HG03439 (cell line): ENCODE data around the gene HOXB5.

Experiments
- ATAC-seq: cut with Tn5 transposase; IDR thresholded peaks from one replicate; pipeline ENCODE4 v1.9.1; 2021; ENCODE audit warnings: mild to moderate bottlenecking, moderate library complexity; ENCODE audit not compliant: unreplicated experiment

The HOXB5 gene

GRCh38 chr17:48564188-48565021 is 29.2 kb downstream of the HOXB5 start:
- ATAC-seq, result no peak

- ATAC-seq, result no peak
These were observed 29.8 kb downstream of the HOXB5 start for GRCh38 chr17:48563867-48564187.

- no peak for ATAC-seq
These were observed 30.2 kb downstream of the HOXB5 start for GRCh38 chr17:48563385-48563838.

DNA sequence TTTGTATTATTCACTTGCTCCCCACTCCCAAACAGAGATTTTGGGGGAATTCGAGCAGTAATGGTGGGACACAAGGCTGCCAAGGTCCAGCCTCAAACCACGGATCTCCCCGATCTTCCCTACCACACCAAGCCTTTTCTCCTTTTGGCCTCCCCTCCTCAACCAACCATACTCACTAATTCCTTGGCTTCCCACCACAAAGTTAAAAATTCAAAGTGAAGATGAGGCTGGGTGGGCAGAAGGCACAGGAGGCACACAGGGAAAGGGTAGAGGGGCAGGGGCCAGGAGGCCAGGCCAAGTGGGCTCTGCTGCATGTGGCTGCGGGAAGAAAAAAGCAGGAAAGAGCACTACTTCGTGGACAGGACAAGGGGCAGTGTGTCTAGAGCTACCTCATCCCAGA is 30.6 kb downstream of the HOXB5 start:
- no peak for ATAC-seq

- no peak for ATAC-seq
These were observed 31.4 kb downstream of the HOXB5 start for GRCh38 chr17:48561884-48562810.

DNA sequence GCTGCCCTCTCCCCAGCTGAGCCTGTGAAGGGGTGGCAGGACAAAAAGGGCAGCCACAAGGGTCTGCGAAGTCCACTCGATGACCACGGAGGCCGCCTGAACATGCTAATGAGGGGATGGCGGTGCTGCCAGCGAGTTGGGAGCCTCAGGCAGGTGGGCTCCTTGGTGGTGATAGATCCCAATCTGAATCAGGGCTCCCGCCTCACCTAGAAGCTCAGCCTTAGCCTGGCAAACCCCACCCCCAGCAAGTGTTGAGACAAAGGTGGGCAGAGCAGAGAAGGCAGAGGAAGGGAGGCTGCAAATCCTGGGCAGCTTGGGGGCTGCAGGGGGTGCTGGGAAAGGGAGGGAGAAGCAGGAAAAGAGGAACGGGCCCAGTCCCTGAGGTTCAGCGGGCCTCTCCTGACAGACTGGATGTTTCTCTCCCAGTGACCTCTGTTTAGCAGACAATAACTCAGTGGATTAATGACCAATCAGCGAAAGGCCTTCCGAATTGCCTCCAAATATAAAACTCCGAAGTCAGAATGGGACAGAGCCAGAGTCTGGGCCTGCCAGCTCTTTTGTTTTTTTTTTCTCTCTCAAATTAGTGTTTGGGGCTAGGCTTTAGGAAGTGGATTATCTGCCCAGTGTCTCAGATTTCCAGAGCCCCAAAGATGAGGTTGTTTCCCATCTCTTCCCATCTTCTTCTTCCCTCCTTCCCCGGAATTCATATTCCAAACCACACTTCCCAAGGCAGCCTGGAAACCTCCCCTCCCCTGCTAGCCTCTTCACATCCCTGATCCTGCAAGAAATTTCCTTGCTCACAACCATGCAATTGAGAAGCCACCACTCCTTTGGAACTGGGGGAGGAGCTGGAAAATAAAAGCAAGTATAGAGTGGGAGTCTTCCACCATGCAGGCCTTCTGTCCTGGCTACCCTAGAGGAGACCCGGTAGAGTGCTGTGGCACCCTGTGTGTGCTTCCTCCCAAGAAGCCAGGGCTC is 33.5 kb downstream of the HOXB5 start:
- no peak for ATAC-seq

GRCh38 chr17:48559122-48559839 is 34.3 kb downstream of the HOXB5 start:
- ATAC-seq, result no peak

- no peak for ATAC-seq
These were observed 34.8 kb downstream of the HOXB5 start for GRCh38 chr17:48558831-48559121.

- ATAC-seq, result no peak
These were observed 35.3 kb downstream of the HOXB5 start for GRCh38 chr17:48558057-48558830.

DNA sequence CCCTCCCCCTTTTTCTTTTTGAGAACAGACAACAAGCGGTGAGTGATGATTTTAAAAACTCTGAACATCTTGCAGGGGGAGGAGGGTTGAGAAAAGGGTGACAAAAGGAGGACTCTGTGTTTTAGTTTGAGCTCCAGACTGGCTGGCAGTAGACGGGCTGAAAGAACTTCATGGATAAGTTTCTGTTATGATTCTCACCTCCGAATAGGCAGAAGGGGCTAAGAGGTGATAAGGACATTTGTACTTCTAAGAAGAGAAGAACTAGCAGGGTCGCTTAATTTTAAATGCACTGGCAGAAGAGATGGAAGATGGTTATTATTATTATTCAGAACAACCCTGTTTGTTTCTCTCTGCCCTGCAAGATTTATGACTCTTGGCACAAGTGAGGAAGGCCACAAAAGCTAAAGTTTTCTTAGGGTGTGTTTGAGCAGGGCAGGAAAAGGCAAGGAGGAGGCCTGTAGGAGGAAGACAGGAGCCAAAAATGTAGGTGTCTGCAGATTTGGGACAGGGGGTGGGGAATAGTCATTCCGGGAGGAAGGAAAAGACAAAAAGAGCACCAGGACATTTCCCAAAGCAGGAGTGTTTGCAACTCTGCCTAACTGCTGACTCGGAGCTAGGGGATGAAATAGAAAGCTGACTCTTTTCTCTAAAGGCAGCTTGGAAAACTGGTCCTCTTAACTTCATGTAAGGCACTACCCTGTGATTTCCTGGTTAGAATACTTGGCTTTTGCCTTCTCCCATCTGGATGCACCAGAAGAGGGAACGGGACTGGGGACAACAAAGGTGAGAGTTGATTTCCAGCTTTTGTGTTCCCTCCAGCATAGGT is 36.8 kb downstream of the HOXB5 start:
- no peak for ATAC-seq

- ATAC-seq, result no peak
These were observed 37.4 kb downstream of the HOXB5 start for GRCh38 chr17:48556229-48556575.

DNA sequence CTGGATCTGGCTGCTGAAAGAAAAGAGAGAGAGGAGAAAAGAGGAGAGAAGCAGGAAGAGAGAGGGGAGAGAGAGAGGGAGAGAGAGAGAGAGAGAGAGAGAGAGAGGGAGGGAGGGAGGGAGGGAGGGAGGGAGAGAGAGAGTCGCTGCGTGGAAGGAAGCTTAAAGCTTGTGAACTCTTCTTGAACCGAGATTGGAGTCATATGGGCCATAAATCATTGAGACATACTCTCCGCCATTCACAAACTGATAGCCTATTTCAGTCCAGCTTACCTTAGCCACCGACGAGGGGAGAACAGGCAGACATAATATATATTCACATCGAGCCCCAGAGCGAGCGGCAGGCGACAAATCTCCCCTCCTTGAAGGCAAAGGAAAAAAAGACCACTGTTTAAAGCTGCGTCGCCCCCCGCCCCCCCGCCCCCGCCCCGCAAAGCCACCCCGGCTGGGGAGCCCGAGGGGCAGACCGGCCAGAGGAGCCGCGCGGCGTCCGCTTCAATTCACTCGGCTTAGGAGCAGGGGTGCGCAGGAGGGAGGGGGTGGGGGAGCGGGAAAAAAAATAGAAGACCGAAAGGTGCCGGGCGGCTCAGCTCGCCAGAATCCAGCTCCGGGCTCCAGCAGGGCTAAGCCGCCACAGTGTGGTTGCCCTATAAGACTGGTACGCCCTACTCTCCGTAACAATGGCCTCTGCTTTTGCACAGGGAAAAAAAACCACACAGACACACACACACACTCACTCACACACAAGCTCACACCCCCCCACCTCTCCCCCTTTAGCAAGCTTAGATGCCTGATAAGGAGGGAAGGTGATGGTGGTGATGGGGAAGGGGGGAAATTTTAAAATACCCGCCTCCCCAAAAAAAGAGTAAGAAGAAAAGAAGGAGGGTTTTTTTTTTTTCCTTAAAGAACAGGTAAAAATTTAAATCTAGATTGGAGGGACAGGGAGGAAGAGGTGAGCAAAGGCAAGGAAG is 38.0 kb downstream of the HOXB5 start:
- ATAC-seq, result no peak

DNA sequence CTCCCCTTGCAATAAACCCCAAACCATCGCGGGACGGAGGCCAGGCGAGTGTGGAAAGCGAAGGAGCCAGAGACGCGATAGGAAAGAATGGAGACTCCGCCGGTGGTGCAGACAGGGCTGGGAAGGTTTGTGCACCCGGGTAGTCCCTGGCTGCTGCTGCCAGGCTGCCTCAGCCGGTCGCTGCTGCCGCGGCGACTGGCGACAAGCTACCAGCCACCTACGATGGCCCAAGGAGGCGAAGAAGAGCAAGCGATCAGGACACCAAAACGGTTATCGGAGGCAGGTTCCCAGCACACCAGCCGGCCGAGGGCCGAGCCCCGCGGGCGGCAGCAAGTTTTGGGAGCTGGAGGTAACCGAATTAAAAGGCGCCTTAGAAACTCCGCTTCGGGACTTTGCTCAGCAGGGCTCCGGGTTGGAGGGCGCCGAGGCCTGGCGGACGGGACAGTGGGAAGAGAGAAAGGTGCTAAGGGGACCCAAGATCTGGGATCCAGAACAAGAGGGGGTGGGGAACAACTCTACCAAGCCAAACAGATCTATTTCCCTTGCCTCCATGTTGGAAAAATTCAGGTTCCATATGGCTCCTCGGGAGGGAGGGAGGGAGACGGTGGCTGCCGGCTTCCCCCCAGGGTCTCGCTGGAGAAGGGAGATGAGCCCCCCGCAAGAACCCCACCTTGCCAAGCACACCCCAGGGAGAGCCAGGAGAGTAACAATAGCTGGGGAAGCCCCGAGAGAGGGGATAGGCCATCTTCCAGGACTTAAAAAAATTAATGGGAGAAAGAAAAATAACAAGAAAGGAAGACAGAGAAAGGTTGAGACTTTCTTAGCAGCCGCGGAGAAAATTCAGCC is 38.9 kb downstream of the HOXB5 start:
- ATAC-seq, result no peak

- no peak for ATAC-seq
These were observed 39.8 kb downstream of the HOXB5 start for GRCh38 chr17:48553826-48554225.

- no peak for ATAC-seq
These were observed 40.4 kb downstream of the HOXB5 start for GRCh38 chr17:48553190-48553547.

GRCh38 chr17:48552466-48553189 is 41.0 kb downstream of the HOXB5 start:
- ATAC-seq, result no peak
